Stimulated activated CD4-positive, alpha-beta T cell treated with anti-CD3 and anti-CD28 coated beads, TNF-alpha, amount 100 ng/mL, for 1 hour (primary cell): ENCODE measurements around the gene MAGIX.

ENCODE experiments used
- DNase-seq, 3 donors: peaks; one replicate each; pipeline ENCODE4 v3.0.0-alpha.2; 2020; ENCODE audit warnings: low read depth in 3 of 3, low spot score in 1 of 3

MAGIX gene

GRCh38 chrX:49204709-49205108 lies 42.2 kb downstream of the MAGIX start:
- no peak for DNase-seq

- no peak for DNase-seq
These were observed 42.9 kb downstream of the MAGIX start for GRCh38 chrX:49205443-49205842.

- no peak for DNase-seq
These were observed 44.0 kb downstream of the MAGIX start for GRCh38 chrX:49206543-49206942.

- no peak for DNase-seq
These were observed 45.8 kb downstream of the MAGIX start for GRCh38 chrX:49208399-49208798.

GRCh38 chrX:49209434-49210251 lies 47.1 kb downstream of the MAGIX start:
- DNase-seq = no peak

GRCh38 chrX:49210406-49210805 lies 47.8 kb downstream of the MAGIX start:
- DNase-seq = no peak

- DNase-seq = no peak
These were observed 48.5 kb downstream of the MAGIX start for GRCh38 chrX:49211074-49211473.

- DNase-seq = no peak
These were observed 49.7 kb downstream of the MAGIX start for GRCh38 chrX:49212209-49212608.

GRCh38 chrX:49212861-49213260 lies 50.3 kb downstream of the MAGIX start:
- no peak for DNase-seq

- no peak for DNase-seq
These were observed 51.9 kb downstream of the MAGIX start for GRCh38 chrX:49214416-49214815.

GRCh38 chrX:49214996-49215526 lies 52.5 kb downstream of the MAGIX start:
- no peak for DNase-seq
